GM12891 (cell line): ENCODE measurements around the gene WSB2.

Experiments used
- POLR2A ChIP-seq: IDR thresholded peaks from 2 replicates; pipeline ENCODE4 v1.6.1; 2011; ENCODE audit warnings: low read depth, low read length, control low read depth
- POLR2AphosphoS5 ChIP-seq: IDR thresholded peaks from 2 replicates; pipeline ENCODE4 v1.6.1; 2011; ENCODE audit warnings: low read depth, low read length, control low read depth
- TAF1 ChIP-seq: IDR thresholded peaks from 2 replicates; pipeline ENCODE4 v1.6.1; 2011; ENCODE audit warnings: low read depth, low read length, control low read depth

DNA sequence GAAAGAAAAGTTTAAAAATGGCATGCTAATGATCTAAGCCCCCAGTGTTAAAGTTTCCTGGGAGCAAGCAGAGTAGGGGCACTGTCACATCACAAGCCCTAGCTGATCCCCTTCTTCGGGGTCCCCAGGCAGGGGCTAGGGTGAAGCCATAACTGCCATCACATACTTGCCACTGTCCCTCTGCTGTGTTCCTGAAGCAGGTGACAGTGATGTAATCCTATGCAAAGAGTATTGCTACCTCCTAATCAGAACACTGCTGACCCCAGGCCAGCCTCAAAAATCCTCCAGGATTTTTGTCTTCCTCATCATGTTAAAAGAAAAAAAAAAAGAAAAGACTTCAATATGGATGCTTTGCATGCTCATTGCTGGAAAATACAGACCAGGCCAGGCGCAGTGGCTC is 45.7 kb downstream of the WSB2 start:
- no peak for TF ChIP-seq TAF1
- no peak for TF ChIP-seq POLR2A
- TF ChIP-seq POLR2AphosphoS5: no peak
